ENCODE measurements around the gene MIGA2. TPM values are rescaled to one million over a fixed set of nuclear protein-coding genes. Genes with fewer than 3 reads are reported as not detected.
"Not testable (repeated sequence)": the region's sequence is repeated elsewhere in the genome, so short reads cannot be mapped to it uniquely, and the experiment has no call there.

MIGA2 gene
- total RNA-seq, 2 experiments from 2014 or later: 53.2 to 56.9 TPM

DNA sequence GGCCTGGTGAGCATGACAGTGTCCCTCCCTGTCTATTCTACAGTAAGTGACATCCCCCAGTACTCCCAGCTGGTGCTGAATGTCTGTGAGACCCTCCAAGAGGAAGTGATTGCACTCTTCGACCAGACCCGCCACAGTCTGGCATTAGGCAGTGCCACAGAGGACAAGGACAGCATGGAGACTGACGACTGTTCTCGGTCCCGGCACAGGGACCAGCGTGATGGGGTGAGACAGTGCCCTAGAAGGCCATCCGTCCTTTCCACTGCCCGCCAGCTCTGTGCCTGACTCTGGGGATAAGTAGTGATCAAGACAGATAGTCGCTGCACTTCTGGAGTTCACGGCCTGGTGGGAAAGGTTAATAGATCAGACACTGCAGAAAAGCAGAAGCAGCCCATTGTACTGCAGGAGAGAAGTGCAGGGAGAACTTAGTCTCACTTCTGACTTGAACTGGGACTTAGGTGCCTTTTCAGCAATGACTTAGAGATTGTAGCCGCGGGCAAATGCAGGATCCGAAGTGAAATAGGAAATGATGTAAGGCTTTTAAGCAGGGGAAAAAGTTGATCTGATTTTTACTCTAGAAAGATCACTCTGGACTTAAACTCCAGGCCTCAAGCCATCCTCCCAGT is 36.7 kb upstream of the MIGA2 start:
- peak overlapping the region; percentile 64 for H3K27ac Mint-ChIP-seq
- H3K36me3 Mint-ChIP-seq (ENCODE audit: low read depth): peaks cover 90% of the 10 kb centered on the region
- Histone ChIP-seq H3K4me3 (ENCODE audit: low read length) (no peak overlapping the region), H3K27ac (ENCODE audit: low read depth in 1 of 2, low read length in 2 of 2) (no peak overlapping the region), H3K27me3 (ENCODE audit: control insufficient read depth in 1 of 2, insufficient read depth in 2 of 2, low read length in 2 of 2) (no peaks in the 10 kb centered on the region), H3K9me3 (ENCODE audit: control insufficient read depth in 1 of 2, insufficient read depth in 1 of 2, low read length in 2 of 2) (no peaks in the 10 kb centered on the region), H3K36me3 (ENCODE audit: insufficient read depth, low read length) (peaks cover 80% of the 10 kb centered on the region), H3K4me1 (ENCODE audit: insufficient read depth, low read length) (peaks cover 7% of the 10 kb centered on the region)
- DNase-seq (no peak), ATAC-seq (ENCODE audit: poor library complexity) (no peak)
- TF ChIP-seq, protein P1, sequence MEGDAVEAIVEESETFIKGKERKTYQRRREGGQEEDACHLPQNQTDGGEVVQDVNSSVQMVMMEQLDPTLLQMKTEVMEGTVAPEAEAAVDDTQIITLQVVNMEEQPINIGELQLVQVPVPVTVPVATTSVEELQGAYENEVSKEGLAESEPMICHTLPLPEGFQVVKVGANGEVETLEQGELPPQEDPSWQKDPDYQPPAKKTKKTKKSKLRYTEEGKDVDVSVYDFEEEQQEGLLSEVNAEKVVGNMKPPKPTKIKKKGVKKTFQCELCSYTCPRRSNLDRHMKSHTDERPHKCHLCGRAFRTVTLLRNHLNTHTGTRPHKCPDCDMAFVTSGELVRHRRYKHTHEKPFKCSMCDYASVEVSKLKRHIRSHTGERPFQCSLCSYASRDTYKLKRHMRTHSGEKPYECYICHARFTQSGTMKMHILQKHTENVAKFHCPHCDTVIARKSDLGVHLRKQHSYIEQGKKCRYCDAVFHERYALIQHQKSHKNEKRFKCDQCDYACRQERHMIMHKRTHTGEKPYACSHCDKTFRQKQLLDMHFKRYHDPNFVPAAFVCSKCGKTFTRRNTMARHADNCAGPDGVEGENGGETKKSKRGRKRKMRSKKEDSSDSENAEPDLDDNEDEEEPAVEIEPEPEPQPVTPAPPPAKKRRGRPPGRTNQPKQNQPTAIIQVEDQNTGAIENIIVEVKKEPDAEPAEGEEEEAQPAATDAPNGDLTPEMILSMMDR (IDR thresholded peaks at IDR 0.05): no peak
- H3K9me3 Mint-ChIP-seq: no peaks in the 10 kb centered on the region
- ChIA-PET CTCF (no interaction called here), POLR2A (no interaction called here)
- intact Hi-C loops (cut with DNase I, micrococcal nuclease): no loop called here
- H3K27me3 Mint-ChIP-seq: no peaks in the 10 kb centered on the region
- peaks cover 12% of the 10 kb centered on the region for H3K4me1 Mint-ChIP-seq (ENCODE audit: low read depth)
- no peak overlapping the region for H3K4me3 Mint-ChIP-seq

DNA sequence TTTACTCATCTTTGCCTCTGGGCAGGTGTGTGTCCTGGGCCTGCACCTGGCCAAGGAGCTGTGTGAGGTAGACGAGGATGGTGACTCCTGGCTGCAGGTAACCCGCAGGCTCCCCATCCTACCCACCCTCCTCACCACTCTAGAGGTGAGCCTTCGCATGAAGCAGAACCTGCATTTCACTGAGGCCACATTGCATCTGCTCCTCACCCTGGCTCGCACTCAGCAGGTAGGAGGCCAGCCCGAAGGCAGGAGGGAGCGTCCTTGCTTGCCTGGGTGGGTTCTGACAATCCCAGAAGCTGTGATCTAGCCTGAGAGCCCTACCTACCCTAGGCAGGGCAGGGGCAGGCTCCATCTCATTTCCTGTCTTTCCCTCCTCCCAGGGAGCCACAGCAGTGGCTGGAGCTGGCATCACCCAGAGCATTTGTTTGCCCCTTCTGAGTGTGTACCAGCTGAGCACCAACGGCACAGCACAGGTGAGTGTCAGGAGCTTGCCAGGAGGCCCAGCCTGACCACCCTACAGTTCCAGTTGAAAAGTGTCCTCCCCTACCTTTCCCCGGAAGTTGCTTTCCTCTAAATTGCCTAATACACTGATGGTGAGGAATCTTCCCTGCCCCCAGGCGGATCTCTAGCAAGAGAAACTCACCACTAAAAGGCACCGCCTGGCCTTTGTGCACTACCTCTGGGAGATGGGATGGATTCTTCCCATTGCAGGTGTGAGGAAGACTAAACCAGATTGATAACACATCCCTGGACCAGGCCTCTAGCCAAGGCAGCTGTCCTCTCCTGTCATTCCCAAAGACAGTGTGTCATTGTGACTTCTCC is 34.7 kb upstream of the MIGA2 start:
- no peaks in the 10 kb centered on the region for H3K27me3 ChIP-seq (ENCODE audit: control insufficient read depth in 1 of 2, insufficient read depth in 2 of 2, low read length in 2 of 2)
- intact Hi-C loops (cut with DNase I, micrococcal nuclease): no loop called here
- no peaks in the 10 kb centered on the region for H3K9me3 ChIP-seq (ENCODE audit: control insufficient read depth in 1 of 2, insufficient read depth in 1 of 2, low read length in 2 of 2)
- no peak overlapping the region for H3K4me3 ChIP-seq (ENCODE audit: low read length)
- H3K4me1 ChIP-seq (ENCODE audit: insufficient read depth, low read length): peaks cover under 1% of the 10 kb centered on the region
- Mint-ChIP-seq H3K27ac (peak overlapping the region; percentile 24), H3K4me1 (ENCODE audit: low read depth) (no peaks in the 10 kb centered on the region), H3K36me3 (ENCODE audit: low read depth) (peaks cover 89% of the 10 kb centered on the region), H3K27me3 (no peaks in the 10 kb centered on the region), H3K4me3 (no peak overlapping the region), H3K9me3 (no peaks in the 10 kb centered on the region)
- no peak overlapping the region for H3K27ac ChIP-seq (ENCODE audit: low read depth in 1 of 2, low read length in 2 of 2)
- no peak for DNase-seq
- TF ChIP-seq, protein P1 (IDR thresholded peaks at IDR 0.05): no peak
- no peak for ATAC-seq (ENCODE audit: poor library complexity)
- ChIA-PET POLR2A (no interaction called here), CTCF (no interaction called here)
- H3K36me3 ChIP-seq (ENCODE audit: insufficient read depth, low read length): peaks cover 81% of the 10 kb centered on the region

DNA sequence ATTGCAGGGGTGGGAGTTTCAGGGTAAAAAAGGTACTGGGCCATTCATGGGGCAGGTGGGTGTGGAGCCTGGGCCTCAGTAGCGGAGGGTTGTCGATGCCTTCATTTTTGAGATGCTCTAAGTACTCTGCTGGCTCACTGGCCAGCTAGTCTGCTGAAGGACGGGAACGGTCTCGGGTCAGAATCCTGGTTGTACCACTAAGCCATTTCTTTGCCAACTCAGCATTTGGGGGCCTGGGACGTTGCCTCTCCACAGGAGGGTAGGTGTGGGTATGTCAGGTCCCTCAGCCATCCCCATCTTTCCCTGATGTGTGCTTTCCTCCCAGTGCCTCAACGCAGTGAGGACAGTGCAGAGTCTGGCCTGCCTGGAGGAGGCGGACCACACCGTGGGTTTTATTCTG is 33.4 kb upstream of the MIGA2 start:
- intact Hi-C loops (cut with DNase I, micrococcal nuclease): no loop called here
- Mint-ChIP-seq H3K9me3 (no peaks in the 10 kb centered on the region), H3K27me3 (no peaks in the 10 kb centered on the region), H3K4me3 (no peak overlapping the region), H3K4me1 (ENCODE audit: low read depth) (no peaks in the 10 kb centered on the region), H3K36me3 (ENCODE audit: low read depth) (peaks cover 87% of the 10 kb centered on the region), H3K27ac (no peak overlapping the region)
- TF ChIP-seq, protein P1 (IDR thresholded peaks at IDR 0.05): no peak
- Histone ChIP-seq H3K27me3 (ENCODE audit: control insufficient read depth in 1 of 2, insufficient read depth in 2 of 2, low read length in 2 of 2) (no peaks in the 10 kb centered on the region), H3K27ac (ENCODE audit: low read depth in 1 of 2, low read length in 2 of 2) (no peak overlapping the region), H3K36me3 (ENCODE audit: insufficient read depth, low read length) (peaks cover 82% of the 10 kb centered on the region), H3K4me1 (ENCODE audit: insufficient read depth, low read length) (peaks cover 4% of the 10 kb centered on the region), H3K4me3 (ENCODE audit: low read length) (no peak overlapping the region), H3K9me3 (ENCODE audit: control insufficient read depth in 1 of 2, insufficient read depth in 1 of 2, low read length in 2 of 2) (no peaks in the 10 kb centered on the region)
- ChIA-PET POLR2A (no interaction called here), CTCF (no interaction called here)
- DNase-seq: no peak
- ATAC-seq (ENCODE audit: poor library complexity): no peak

DNA sequence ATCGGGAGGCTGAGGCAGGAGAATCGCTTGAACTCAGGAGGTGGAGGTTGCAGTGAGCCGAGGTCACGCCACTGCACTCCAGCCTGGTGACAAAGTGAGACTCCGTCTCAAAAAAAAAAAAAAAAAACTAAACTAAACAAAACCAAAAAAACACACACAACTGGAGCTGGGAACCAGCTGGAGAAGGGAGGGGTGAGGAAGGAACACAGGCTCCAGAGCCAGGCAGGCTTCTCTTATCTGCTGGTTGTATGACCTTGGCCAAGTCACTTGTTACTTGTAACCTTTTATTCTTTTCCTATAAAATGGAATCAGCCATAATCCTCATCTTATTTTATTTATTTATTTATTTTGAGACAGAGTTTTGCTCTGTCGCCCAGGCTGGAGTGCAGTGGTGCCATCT is 32.3 kb upstream of the MIGA2 start:
- peaks cover 83% of the 10 kb centered on the region for H3K36me3 ChIP-seq (ENCODE audit: insufficient read depth, low read length)
- peaks cover 75% of the 10 kb centered on the region for H3K36me3 Mint-ChIP-seq (ENCODE audit: low read depth)
- H3K27me3 ChIP-seq (ENCODE audit: control insufficient read depth in 1 of 2, insufficient read depth in 2 of 2, low read length in 2 of 2); H3K4me1 ChIP-seq (ENCODE audit: insufficient read depth, low read length); H3K9me3 ChIP-seq (ENCODE audit: control insufficient read depth in 1 of 2, insufficient read depth in 1 of 2, low read length in 2 of 2); H3K9me3 Mint-ChIP-seq; CTCF ChIA-PET; DNase-seq; H3K4me1 Mint-ChIP-seq (ENCODE audit: low read depth); H3K4me3 Mint-ChIP-seq; H3K4me3 ChIP-seq (ENCODE audit: low read length); H3K27ac ChIP-seq (ENCODE audit: low read depth in 1 of 2, low read length in 2 of 2); H3K27me3 Mint-ChIP-seq; H3K27ac Mint-ChIP-seq; intact Hi-C loops (cut with DNase I, micrococcal nuclease); ATAC-seq (ENCODE audit: poor library complexity): not testable (repeated sequence)
- POLR2A ChIA-PET: interaction anchor here (0.6 kb wide), 1 partner anchor 1308 kb away, joined by 3 read pairs; no protein-coding TSS in a partner anchor
